ENCODE data around the gene POLR2J2.
"Not testable (repeated sequence)": the region's sequence is repeated elsewhere in the genome, so short reads cannot be mapped to it uniquely, and the experiment has no call there.

The POLR2J2 gene

GRCh38 chr7:102618122-102618521 lies 53.3 kb downstream of the POLR2J2 start:
- H3K4me3 ChIP-seq (ENCODE audit: low read depth, low read length); DNase-seq (ENCODE audit: low read depth); in situ Hi-C loops (cut with HindIII; ENCODE audit: low sequenced_read_pairs): not testable (repeated sequence)

DNA sequence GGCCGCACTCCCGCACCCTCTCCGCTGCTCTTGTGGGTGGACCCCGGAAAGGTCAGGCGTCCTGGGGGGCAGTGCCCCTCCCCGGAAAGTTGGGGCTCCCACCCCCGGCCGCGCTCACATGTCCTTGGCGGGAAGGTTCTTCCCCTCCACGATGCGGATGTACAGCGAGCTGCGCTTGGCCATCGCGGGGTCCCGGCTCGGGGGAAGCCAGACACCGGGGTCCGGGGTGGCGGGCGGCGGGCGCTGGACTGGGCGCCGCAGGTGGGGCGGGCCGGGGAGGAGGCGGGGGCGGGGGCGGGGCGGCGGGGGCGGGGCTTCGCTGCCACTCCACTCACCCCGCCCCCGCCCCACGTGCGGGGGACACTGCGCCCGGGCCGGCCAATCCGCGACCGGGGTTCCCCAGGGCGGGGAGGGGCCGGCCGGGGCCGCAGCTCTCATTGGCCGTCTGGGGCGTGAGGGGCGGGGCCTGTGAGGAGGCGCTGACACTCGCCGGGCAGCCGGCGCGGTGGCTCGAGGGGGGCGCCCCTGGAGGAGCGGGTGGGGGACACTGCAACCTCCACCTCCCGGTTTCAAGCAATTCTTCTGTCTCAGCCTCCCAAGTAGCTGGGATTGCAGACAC lies 54.8 kb downstream of the POLR2J2 start, which contains the start of gene RASA4:
TSS of gene RASA4 (minus strand) at position 250 of the 619 bp plus-strand sequence. CDS start at position 183, 67 bp downstream.
- H3K4me3 ChIP-seq (ENCODE audit: low read depth, low read length) = peak within 1 kb of the TSS; percentile 36
- in situ Hi-C loops (cut with HindIII; ENCODE audit: low sequenced_read_pairs); DNase-seq (ENCODE audit: low read depth): not testable (repeated sequence)

All from astrocyte of the cerebellum (primary cell).